GM12873 (cell line): ENCODE measurements around the gene IMPA2.

Source experiments
- TF ChIP-seq, protein P1 (sequence below): IDR thresholded peaks from 2 replicates; pipeline ENCODE4 v1.5.1; 2012; ENCODE audit warnings: low read depth, mild to moderate bottlenecking, moderate library complexity, low read length, control low read depth; ENCODE audit not compliant: insufficient read depth; ENCODE audit errors: missing control alignments

IMPA2 gene

DNA sequence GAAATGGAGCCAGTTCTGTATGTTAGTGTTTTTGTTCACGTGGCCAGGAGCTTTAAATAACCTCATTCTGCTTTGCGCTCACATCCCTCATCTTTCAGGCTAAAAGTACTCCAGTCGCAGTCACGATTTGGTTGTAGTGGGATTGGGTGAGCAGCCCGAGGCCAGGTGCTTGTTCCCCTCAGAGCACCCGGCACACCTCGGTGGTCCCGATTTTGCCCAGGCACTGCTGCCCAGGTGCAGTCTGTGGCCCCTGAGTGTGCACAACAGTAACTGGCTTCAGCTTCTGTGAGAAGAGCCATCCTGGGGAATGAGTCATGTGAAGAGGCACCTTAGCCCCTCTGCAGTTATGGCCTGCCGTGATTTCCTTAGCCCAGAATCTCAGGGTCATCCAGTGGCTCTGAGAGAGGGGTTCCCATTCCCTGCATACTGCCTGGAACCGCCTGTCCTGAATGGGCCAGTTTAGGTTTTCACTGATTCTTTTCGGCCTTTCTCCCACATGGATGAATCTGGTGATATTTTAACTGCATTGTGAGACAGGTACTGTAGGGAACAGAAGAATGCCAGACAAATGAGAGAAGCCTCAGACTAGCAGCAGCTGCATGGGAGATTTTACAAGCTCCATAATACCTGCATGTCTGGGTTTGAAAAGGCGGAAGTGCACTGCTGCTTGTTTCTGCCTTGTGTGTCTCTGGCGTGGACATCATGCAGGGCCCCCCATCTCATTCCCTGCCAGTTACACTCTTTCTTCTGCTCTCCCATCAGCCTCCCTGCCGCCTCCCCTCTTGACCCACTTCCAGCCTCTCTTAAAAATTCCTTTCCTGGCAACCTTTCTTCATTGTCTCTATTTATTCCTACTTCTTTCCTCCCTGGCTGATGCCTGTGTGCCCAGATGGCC is 33.5 kb downstream of the IMPA2 start:
- TF ChIP-seq, protein P1, sequence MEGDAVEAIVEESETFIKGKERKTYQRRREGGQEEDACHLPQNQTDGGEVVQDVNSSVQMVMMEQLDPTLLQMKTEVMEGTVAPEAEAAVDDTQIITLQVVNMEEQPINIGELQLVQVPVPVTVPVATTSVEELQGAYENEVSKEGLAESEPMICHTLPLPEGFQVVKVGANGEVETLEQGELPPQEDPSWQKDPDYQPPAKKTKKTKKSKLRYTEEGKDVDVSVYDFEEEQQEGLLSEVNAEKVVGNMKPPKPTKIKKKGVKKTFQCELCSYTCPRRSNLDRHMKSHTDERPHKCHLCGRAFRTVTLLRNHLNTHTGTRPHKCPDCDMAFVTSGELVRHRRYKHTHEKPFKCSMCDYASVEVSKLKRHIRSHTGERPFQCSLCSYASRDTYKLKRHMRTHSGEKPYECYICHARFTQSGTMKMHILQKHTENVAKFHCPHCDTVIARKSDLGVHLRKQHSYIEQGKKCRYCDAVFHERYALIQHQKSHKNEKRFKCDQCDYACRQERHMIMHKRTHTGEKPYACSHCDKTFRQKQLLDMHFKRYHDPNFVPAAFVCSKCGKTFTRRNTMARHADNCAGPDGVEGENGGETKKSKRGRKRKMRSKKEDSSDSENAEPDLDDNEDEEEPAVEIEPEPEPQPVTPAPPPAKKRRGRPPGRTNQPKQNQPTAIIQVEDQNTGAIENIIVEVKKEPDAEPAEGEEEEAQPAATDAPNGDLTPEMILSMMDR = no peak

DNA sequence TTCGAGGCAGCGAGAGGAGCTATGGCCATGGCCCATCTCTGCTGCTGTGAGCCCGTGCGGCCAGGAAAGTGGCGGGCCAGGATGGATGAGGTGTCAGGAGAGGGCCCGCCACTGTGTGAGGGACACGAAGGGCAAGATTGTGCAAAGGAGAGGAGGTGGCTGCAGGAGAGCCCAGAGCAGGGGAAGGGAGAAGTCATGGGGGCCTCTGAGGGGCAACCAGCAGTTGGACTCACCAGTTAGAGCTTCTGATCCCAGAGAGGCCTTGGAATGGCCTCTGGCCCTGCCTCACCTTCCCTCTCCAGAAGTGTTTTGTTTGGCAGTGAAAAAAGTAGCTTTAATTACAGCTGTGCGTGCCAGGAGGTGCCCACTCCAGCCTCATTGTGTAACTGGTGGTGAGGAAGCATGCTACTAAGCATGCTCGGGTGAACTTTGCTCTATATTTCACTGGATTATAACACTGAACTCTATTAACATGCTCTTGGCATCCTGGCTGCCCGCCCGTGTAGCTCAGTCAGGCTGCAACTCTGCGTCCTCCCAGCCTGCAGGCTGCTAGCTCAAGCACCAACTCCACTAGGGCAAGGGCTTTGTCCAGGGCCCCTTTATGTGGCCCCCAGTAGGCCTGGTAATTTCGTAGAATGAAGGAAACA is 34.2 kb downstream of the IMPA2 start:
- TF ChIP-seq, protein P1 = no peak

DNA sequence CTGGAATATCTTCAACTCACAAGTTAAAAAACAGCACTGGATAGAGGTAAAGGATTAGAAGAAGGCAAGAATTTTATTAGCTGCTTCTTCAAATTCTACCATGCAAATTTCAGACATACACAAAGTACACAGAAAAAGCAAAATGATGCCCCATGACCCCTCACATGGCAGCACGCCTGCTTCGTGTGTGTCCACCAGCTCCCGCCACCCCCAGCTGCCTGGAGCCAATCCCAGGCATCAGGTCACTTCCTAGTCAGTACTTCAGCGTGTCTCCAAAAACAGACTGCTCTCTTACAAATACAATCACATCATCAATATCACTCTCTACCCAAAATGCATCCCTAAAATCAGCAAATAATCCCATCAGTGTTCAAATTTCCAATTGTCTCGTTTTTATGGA is 35.8 kb downstream of the IMPA2 start:
- TF ChIP-seq, protein P1 = no peak

DNA sequence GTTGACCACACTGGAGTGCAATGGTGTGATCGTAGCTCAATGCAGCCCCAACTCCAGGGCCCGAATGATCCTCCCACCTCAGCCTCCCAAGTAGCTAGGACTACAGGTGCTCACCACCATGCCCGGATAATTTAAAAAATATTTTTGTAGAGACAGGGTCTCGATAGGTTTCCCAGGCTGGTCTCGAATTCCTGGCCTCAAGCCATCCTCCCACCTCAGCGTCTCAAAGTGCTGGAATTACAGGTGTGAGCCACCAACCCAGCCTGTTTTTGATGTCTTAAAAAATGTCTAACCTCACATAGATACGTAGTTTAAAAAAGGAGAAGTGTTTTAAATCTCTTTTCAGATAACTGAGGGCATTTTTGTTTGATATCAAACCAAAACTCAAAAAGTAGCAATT is 37.6 kb downstream of the IMPA2 start:
- TF ChIP-seq, protein P1 = no peak

DNA sequence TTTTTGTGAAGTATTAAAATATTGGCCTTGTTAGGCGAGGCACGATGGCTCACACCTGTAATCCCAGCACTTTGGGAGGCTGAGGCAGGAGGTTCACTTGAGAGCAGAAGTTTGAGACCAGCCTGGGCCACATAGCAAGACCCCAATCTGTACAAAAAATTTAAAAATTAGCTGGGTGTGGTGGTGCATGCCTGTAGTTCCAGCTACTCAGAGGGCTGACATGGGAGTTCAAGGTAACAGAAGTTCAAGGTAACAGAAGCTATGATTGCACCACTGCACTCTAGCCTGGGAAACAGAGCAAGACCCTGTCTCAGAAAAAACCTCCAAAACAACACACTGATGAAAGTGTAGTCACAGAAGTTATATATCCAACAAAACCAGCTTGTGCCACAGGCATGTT is 39.8 kb downstream of the IMPA2 start:
- TF ChIP-seq, protein P1 = no peak

DNA sequence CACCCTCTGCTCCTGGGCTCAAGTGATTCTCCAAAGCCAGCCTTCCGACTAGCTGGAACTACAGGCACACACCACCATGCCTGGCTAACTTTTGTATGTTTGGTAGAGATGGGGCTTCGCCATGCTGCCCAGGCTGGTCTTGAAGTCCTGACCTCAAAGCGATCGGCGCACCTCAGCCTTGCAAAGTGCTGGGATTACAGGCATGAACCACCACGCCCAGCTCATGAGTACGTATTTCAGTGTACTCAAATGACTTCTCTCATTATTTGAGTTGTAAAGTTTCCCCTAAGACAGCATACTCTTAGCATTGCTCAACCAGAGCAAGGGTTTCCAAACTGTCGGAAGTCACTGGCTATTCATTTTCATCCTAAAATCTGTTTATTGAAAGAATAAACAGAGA is 40.3 kb downstream of the IMPA2 start:
- TF ChIP-seq, protein P1 = no peak

DNA sequence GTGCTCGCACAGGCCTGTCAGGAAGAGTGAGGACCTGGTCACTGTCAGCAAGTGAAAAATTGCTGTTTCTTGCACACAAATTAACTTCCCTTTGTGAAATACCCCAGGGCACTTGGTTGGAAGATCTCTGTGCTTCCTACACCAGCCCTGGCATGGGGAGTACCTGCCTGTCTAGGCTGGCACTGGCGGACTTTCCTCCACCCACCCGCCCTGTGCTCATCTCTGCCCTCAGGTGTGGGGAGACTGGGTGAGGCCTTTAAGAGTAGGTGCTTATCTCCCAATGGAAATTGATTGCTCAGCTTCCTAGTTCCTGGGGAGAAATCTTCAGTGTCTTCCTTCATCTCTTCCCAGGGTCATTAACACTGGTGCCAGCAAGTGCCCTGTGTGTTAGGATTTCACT is 42.1 kb downstream of the IMPA2 start:
- TF ChIP-seq, protein P1 = no peak
